Measurements from ENCODE around the gene PSMG1. TPM values are rescaled to one million over a fixed set of nuclear protein-coding genes. Genes with fewer than 3 reads are reported as not detected.
"Not testable (repeated sequence)": the region's sequence is repeated elsewhere in the genome, so short reads cannot be mapped to it uniquely, and the experiment has no call there.

PSMG1 gene
- total RNA-seq, 1 donor from 2014 or later, result 58.5 TPM

DNA sequence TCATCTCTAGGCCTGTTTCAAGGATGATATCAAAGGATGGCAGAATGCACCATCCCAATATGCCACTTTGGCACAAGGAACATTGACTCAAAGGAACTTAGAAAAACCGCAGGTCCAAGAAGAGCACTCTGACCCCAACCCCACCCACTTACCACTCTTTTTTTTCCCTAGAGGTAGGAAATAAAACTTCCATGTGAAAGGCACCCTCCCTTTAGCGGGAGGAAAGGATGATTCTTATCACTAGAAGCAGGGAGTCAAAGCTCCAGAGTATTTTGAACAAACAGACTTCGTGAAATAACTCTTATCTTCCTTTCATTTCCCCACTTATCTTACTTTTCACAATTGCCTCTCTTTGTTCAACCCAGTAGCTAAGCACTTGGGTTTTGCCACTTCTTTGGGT is 22.2 kb downstream of the PSMG1 start:
- intact Hi-C loops (cut with micrococcal nuclease), result no loop called here

DNA sequence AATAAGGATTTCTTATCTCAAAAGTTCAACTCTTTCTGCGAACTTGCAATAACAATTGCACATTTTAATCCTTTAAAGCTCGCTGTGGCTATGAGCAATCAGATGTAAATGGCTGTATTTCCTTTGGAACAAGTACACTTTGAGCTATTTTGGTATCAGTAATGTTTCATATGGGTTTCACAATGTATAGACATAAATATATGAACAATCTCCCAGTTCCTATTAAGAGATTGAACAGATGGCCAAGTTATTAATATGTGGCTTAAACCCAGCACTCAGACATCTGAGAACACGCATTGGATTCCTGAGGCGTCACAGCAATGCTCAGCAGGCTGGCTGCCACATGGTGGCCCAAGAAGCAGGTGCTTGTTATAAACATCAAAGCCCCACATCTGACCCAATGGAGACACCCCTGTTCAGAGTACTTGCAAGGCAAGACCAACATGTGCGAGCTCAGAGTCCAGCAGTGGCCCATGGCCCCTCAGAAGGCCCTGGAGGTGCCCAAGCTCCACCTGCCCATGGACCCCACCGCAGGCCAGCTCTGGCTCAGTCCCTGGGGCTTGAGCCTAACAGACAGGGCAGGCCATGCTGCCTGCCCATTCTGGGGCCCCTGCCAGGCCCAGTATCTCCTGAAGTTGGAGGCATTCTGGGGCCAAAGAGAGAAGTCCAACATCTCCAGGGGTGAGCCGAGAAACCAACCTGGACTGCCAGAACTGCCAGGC is 23.7 kb downstream of the PSMG1 start:
- intact Hi-C loops (cut with micrococcal nuclease), result no loop called here

DNA sequence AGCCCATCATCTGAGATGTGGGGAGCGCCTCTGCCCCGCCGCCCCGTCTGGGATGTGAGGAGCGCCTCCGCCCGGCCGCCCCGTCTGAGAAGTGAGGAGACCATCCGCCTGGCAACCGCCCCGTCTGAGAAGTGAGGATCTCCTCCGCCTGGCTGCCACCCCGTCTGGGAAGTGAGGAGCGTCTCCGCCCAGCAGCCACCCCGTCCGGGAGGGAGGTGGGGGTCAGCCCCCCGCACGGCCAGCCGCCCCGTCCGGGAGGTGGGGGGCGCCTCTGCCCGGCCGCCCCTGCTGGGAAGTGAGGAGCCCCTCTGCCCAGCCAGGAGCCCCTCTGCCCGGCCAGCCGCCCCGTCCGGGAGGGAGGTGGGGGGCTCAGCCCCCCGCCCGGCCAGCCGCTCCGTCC is 26.0 kb downstream of the PSMG1 start:
- intact Hi-C loops (cut with micrococcal nuclease), result not testable (repeated sequence)

DNA sequence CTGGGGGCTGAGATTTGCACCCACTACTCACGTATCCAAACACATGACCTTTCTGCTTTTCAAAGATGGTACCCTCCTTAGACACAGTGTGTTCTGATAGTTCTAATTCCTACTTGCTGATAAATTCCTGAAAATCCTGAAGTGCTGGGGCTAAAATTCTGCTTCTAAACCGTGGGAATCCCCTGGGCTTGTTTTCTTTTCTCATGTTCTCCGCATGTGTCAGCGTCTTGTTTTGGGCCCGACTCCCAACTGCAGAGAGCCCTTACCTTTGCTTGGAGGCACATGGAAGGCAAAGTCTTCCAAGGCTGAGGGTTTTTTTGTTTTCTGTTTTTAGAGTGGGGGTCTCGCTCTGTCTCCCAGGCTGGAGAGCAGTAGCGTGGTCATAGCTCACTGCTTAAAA is 27.2 kb downstream of the PSMG1 start:
- intact Hi-C loops (cut with micrococcal nuclease), result no loop called here

DNA sequence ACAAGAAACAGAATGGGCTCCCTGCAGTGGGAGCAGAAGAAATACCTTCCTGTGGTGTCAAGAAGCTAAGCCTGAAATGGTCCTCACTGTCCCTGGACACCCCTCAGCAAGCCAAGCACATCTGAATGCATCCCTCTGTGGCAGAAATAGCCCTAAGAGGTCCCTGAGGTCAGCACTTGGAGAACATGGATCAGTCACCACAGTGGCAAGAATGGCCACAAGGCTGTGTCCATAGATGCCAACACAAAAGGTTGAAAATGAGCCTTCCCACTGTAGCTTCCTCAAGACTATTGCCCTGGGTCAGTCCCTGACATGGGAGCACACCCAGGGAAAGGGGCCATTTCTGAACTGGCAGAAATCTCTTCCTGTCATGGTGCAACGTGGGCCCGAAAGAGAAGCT is 27.7 kb downstream of the PSMG1 start:
- intact Hi-C loops (cut with micrococcal nuclease), result no loop called here

DNA sequence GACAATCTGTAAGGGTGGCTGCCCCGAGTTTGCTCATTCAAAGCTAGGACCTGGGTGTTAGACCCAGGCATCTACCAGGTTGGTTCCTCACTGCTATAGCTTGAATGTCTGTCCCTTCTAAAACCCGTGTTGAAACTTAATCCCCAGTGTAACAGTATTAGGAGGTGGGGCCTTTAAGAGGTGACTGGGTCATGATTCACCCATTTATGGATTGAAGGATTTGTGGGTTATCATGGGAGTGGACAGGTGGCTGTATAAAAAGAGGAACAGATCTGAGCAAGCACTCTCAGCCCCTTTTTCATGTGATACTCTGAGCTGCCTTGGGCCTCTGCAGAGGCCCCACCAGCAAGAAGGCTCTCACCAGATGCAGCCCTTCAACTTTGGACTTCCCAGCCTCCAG is 29.4 kb downstream of the PSMG1 start:
- intact Hi-C loops (cut with micrococcal nuclease), result no loop called here

DNA sequence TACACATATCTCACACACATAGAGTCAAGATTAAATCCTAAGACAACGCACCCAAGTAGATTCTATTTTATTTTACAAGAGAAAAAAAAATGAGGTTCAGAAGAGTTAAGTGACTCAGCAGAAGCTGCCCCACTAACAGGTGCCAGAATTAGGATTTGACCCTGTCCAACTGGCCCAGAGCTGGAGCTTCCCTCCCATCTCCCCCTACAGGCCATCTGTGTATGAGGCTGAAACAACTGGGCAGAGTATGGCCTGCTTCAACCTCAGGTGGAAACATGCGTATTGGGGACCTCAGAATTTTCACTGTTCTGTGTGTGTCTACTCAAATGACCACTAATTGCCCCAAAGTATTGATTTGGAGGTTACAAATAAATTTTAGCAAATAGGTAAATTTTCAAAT is 29.9 kb downstream of the PSMG1 start:
- intact Hi-C loops (cut with micrococcal nuclease), result no loop called here

DNA sequence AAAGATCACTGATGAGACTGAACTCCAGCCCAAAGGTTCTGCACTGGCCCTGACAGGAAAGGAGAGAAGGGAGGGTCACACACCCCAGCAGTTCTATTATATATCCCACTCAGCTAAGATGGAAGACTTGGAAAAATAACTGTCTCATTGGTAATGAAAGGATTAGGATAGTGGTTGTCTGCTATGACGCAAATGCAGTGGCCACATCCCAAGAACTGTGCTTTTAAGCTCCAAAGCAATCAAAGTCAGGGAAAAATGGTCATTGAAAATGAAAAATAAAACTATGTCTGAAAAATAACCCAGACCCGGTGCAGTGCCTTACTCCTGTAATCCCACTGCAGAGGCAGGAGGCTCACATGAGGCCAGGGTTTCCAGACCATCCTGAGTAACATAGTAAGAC is 31.0 kb downstream of the PSMG1 start:
- intact Hi-C loops (cut with micrococcal nuclease), result no loop called here

DNA sequence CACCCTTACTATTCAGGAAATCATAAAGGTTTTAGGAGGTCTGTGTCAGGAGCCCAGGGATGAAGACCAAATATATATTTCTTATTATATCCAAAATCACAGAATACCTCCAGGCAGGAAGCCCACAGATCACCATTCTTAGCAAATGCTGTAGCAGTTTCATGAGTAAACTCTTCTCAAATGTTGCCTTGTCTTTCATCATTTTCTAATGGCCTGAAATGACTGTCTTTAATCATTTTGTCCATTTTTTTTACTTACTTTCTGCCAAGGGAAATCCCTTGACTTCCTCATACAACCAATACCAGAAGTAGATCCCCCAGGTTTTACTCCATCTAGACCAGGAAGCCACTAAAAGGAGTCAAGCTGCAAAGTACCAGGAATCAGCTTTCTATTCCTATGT is 32.4 kb downstream of the PSMG1 start:
- intact Hi-C loops (cut with micrococcal nuclease), result no loop called here

DNA sequence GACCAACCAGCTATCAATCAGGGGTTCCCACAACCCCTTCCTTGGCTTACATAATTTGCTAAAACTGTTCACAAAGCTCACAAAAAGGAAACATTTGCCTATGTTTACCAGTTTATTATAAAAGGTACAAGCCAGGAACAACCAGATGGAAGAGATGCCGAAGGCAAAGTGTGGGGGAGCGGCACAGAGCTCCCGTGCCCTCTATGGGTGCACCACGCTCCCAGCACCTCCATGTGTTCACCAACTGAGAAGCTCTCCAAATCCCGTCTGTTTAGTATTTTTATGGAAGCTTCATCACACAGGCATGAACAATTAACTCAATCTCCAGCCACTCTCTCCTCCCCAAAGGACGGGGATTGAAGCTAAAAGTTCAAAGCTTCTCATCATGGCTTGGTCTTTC is 32.9 kb downstream of the PSMG1 start:
- intact Hi-C loops (cut with micrococcal nuclease), result no loop called here

DNA sequence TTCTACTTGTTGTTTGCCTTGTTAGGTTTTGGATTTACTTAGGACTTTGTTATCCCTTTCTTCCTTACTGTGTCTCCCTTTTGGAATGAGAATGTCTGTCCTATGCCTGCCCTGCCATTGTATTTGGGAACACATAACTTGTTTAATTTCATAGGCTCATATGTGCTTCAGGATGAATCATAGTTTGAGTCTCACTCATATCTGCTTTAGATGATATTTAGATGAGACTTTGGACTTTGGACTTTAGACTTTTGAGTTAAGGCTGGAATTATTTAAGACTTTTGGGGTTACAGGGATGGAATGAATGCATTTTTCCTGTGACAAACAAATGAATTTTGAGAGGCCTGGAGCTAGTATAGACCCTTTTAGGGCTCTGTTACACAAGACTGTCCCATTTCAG is 33.4 kb downstream of the PSMG1 start:
- intact Hi-C loops (cut with micrococcal nuclease), result no loop called here

DNA sequence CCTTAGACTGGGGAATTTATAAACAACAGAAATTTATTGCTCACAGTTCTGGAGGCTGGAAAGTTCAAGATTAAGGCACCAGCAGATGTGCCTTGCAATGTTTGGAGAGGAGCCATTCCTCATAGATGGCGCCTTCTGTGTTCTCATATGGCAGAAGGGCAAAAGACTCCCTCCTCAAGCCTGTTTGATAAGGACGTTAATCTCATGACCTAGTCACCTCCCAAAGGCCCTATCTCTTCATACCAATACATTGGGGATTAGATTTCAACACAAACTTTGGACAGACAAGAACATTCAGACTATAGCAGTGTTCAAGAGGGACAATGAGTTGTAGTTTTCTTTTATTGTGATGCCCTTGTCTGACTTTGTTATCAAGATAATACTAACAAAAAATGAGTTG is 34.3 kb downstream of the PSMG1 start:
- intact Hi-C loops (cut with micrococcal nuclease), result no loop called here

DNA sequence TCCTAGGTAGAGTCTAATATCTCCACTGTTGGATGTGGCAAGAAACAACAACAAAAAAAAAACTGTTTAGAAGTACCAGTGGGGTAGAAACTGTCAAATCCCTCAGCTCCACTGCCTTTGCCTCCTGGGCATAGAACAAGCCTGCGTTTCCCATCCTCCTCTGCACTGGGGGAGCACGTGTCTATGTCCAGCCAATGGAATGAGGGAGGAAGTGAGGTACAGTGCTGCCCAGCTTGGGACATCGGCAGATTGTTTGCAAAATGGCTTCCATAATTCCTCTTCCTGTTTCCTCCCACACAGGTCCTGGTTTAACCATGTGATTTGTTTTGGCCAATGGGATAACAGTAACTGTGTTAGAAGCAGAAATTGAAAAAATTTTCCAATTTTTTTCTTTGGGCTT is 39.1 kb downstream of the PSMG1 start:
- intact Hi-C loops (cut with micrococcal nuclease), result no loop called here

DNA sequence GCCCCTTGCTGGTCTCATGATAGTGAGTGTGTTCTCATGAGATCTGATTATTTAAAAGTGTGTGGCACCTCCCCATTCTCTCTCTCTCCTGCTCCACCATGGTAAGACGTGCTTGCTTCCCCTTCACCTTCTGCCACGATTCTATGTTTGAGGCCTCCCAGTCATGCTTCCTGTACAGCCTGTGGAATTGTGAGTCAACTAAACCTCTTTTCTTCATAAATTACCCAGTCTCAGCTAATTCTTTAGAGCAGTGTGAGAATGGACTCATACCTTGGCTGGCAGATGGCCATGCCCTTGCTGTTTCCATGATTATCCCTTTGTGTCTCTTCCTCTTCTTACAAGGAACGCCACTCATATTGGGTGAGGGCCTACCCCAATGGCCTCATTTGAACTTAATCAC is 40.3 kb downstream of the PSMG1 start:
- intact Hi-C loops (cut with micrococcal nuclease), result no loop called here

DNA sequence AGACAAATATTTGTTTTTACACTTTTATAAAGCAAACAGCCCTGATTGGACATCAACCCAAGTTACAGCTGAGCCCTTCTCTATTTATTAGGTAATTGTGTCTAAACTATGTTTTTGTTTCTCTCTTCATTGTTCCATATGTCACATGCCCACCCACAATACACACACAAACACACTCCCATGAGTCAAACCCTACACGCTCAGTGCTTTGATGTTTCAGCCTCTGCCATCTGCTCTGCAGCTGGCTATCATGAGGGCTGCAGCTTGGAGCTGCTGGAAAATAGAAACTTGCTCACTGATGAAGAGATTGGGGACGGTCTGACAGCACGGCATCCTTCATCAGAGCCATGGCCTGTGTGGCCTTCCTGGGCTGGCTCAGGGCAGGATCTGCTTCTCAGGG is 41.7 kb downstream of the PSMG1 start:
- intact Hi-C loops (cut with micrococcal nuclease), result no loop called here

DNA sequence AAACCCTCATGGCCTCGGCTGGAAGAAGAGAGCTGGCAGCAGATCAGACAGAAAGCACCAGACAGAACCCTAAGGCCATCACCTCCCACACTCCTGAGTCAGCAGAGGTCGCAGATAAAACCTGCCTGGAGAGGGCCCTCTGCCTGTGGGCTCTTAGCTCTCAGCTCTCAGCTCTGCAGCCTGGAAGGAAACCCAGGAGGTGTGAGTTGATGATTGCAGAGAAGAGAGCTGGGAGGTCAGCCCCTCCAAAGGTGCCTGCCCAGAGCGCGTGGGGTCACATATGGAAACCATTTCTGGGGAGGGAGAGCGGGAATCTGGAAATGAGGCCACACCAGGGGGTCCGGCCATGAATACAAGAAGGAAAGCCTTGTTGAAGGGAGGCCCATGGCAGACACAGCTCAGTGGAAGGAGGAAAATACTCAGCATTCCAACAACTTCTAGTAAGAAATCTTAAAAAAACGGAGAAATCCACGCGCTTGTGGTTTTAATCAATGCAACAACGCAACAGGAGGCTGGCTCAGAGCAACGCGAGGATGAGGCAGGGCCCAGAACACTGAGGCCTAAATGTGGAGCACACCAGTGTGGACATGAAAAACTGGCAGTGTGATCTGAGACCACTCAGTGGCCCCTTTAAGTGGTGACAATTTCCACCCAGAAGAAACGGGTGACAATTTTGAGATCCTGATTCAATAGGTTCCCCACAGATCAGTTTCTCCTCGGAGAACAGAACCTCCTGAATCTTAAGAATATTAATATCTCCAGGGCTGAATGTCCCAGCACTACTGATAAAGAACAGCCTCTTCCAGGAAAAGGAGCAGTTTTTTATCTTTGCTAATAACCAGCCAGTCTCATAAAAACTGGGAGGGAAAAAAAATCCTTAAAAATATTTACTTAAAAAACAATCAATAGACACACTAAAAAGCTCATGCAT is 45.7 kb downstream of the PSMG1 start:
- intact Hi-C loops (cut with micrococcal nuclease), result loop anchor here (1.0 to 10.0 kb wide), 4 partner anchors 223 to 632 kb away; no protein-coding TSS in a partner anchor

DNA sequence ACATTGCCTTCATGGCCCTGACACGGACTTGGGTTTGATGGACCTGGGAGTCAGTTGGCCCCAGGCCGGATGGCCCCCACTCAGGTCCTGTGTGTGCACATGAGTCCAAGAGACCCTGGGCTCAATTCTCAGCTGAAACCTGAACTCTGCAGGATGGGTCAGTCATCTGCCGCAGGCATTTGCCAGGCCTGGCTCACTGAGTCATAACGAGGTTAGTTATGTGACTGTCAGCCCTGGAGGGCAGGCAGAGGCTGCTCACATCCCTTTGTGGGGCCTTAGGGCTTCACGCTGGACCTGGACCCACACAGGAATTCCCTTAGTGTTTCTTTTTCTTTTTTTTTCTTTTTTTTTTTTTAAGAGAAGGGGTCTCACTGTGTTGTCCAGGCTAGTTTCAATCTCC is 46.5 kb downstream of the PSMG1 start:
- intact Hi-C loops (cut with micrococcal nuclease), result loop anchor here (10.0 kb wide), 1 partner anchor 222 kb away; no protein-coding TSS in a partner anchor

DNA sequence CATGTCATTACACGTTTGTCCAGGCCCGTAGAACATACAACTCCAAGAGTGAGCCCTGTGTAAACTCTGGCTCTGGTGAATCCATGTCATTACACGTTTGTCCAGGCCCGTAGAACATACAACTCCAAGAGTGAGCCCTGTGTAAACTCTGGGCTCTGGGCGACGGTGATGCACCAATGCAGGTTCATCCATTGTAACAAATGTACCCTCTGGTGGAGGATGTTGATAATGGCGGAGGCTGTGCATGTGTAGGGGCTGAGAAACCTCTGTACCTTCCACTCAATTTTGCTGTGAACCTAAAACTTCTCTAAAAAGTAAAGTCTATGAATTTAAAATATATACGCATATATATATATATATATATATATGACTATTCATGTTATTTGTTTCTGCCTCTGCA is 47.1 kb downstream of the PSMG1 start:
- intact Hi-C loops (cut with micrococcal nuclease), result loop anchor here (10.0 kb wide), 1 partner anchor 221 kb away; no protein-coding TSS in a partner anchor

DNA sequence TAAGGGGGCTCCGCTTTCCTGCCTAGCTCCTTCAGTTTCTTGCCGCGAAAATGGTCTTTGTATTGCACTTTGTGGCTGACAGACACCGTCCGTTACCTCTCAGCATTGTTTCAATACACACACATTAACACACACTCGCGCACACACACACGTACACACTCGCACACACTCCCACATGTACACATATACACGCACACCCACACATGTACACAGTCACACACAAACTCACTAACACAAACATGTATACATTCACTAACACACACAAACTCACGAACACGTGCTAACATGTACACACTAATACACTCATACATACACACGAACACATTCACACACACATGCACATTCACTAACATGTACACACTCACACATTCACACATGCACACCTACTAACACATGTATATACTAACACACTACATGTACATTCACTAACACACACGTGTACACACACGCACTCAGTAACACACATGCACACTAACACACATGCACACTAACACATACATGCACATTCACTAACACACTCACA is 48.9 kb downstream of the PSMG1 start:
- intact Hi-C loops (cut with micrococcal nuclease), result loop anchor here (10.0 kb wide), 1 partner anchor 220 kb away; no protein-coding TSS in a partner anchor

DNA sequence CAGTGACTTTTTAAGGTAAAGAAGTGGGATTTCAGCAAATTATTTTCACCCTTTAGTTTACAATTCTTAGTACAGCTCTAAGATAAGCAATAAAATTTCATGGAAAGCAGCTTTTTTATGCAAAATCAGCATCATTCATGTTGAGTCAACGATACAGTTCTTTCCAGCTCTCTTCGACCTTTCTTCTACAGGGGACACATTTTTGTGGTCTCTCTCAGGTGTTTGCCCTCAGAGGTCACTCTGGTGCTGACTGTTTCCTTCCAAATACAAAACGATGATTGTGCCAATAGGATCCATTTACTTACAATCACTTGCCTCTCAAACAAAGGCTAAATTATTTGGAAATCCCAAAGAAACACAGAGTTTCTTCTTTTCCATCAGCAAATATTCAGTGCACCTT is 51.0 kb downstream of the PSMG1 start:
- intact Hi-C loops (cut with micrococcal nuclease), result loop anchor here (10.0 kb wide), 1 partner anchor 217 kb away; no protein-coding TSS in a partner anchor

DNA sequence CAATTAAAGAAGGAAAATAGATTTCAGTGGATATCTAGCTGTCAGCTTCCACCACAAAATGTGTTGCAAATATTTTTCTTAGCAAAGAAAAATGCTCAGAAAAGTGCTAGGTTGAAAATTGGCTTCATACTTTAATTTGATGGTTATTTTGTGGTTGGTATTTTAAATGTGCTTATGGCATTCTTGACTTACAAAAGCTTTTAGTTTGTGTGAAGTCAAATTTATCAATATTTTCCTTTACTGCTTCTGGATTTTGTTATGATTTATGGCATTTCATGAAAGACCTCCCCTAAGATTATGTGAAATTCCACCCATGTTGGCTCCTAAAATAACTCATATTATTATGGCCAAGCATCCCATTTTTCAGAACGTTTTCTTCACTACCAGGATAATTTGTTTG is 51.5 kb downstream of the PSMG1 start:
- intact Hi-C loops (cut with micrococcal nuclease), result loop anchor here (10.0 kb wide), 1 partner anchor 217 kb away; no protein-coding TSS in a partner anchor

DNA sequence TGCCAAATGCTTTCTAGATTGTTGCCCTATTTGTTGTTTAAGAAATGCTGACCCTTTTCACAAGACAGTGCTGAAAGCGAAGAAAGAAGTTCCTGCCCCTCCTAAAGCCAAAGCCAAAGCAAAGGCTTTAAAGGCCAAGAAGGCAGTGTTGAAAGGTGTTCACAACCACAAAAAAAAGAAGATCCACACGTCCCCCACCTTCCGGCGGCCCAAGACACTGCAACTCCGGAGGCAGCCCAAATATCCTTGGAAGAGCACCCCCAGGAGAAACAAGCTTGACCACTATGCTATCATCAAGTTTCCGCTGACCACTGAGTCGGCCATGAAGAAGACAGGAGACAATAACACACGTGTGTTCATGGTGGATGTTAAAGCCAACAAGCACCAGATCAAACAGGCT is 55.7 kb downstream of the PSMG1 start:
- intact Hi-C loops (cut with micrococcal nuclease), result no loop called here
